Smooth muscle cell (in vitro differentiated cells): ENCODE results near the gene AGPAT3. TPM values are rescaled to one million over a fixed set of nuclear protein-coding genes. Genes with fewer than 3 reads are reported as not detected.

Experiments
- DNase-seq: peaks from one replicate; lab custom pipeline; 2025; ENCODE audit not compliant: unreplicated experiment; lab: John Stamatoyannopoulos, UW
- H2AFZ ChIP-seq: fragments of 200-600 bp; sonication (generic); 2 replicates; pipeline ENCODE4 v1.6.0; 2016; ENCODE audit warnings: antibody characterized with exemption, low read depth, mild to moderate bottlenecking
- H3F3A ChIP-seq: fragments of 200-600 bp; sonication (generic); 2 replicates; pipeline ENCODE4 v1.6.0; 2017; ENCODE audit warnings: antibody characterized with exemption, low read depth
- H3K27ac ChIP-seq: fragments of 200-600 bp; sonication (generic); 2 replicates; pipeline ENCODE4 v1.5.1; 2016; ENCODE audit warnings: low read depth, mild to moderate bottlenecking
- H3K27me3 ChIP-seq: fragments of 200-600 bp; sonication (generic); 2 replicates; pipeline ENCODE4 v1.6.1; 2016; ENCODE audit warnings: low read depth, mild to moderate bottlenecking
- H3K36me3 ChIP-seq: fragments of 200-600 bp; sonication (generic); 2 replicates; pipeline ENCODE4 v1.5.1; 2016; ENCODE audit warnings: low read depth
- H3K4me1 ChIP-seq: fragments of 200-600 bp; sonication (generic); 2 replicates; pipeline ENCODE4 v1.5.1; 2016; ENCODE audit warnings: low read depth
- H3K4me2 ChIP-seq: fragments of 200-600 bp; sonication (generic); 2 replicates; pipeline ENCODE4 v1.6.0; 2016; ENCODE audit warnings: mild to moderate bottlenecking
- H3K4me3 ChIP-seq: fragments of 200-600 bp; sonication (generic); 2 replicates; pipeline ENCODE4 v1.5.1; 2016; ENCODE audit warnings: mild to moderate bottlenecking
- H3K79me2 ChIP-seq: fragments of 200-600 bp; sonication (generic); 2 replicates; pipeline ENCODE4 v1.6.0; 2016; ENCODE audit warnings: low read depth, mild to moderate bottlenecking
- H3K9ac ChIP-seq: fragments of 200-600 bp; sonication (generic); 2 replicates; pipeline ENCODE4 v1.6.0; 2016; ENCODE audit warnings: low read depth
- H3K9me3 ChIP-seq: fragments of 200-600 bp; sonication (generic); replicated peaks from 2 replicates; pipeline ENCODE4 v1.5.1; 2016; ENCODE audit warnings: low read depth
- H4K20me1 ChIP-seq: fragments of 200-600 bp; sonication (generic); 2 replicates; pipeline ENCODE4 v1.6.0; 2016; ENCODE audit warnings: low read depth
- CTCF ChIP-seq: fragments of 200-600 bp; sonication (generic); IDR thresholded peaks from 2 replicates; pipeline ENCODE4 v1.5.1; 2017; ENCODE audit warnings: borderline replicate concordance, mild to moderate bottlenecking, antibody characterized with exemption; ENCODE audit not compliant: insufficient read depth, poor library complexity, severe bottlenecking
- WGBS: methylation state at CpG from one replicate; pipeline ENCODE4 v1.1.7; 2016; ENCODE audit warnings: low lambda C conversion rate; 5-methylcytosine and 5-hydroxymethylcytosine counted together
- polyA plus RNA-seq: library from polyadenylated mRNA; unstranded; fragments of >200 nt; fragmentation: Nextera tagmentation; extraction: Ambion mirVana; gene quantifications from 2 replicates; pipeline ENCODE4 v1.2.1, GENCODE V29; 2016
- total RNA-seq: library from RNA; depleted of rRNA; stranded (reverse); fragments of >200 nt; gene quantifications from 2 replicates; pipeline ENCODE4 v1.2.3, GENCODE V29; 2014

The AGPAT3 gene
- total and polyA plus RNA-seq, 2 experiments from 2014 or later = 10.9 to 17.2 TPM

GRCh38 chr21:43892334-43892733 lies 27.3 kb downstream of the AGPAT3 start:
- no peak for DNase-seq
- no peaks in the 10 kb centered on the region for H3K27me3 ChIP-seq
- no peaks in the 10 kb centered on the region for H3K9me3 ChIP-seq
- H3K9ac ChIP-seq = no peak overlapping the region
- no peaks in the 10 kb centered on the region for H3K36me3 ChIP-seq
- H3K4me1 ChIP-seq = no peaks in the 10 kb centered on the region
- no peak overlapping the region for H3K4me3 ChIP-seq
- 92% methylated on average over 3 of the region's 3 CpGs for WGBS
- peaks cover 48% of the 10 kb centered on the region for H3K79me2 ChIP-seq
- no peak for TF ChIP-seq CTCF
- H2AFZ ChIP-seq = no peak overlapping the region
- H3K27ac ChIP-seq = no peak overlapping the region
- no peaks in the 10 kb centered on the region for H3F3A ChIP-seq
- H3K4me2 ChIP-seq = no peak overlapping the region
- H4K20me1 ChIP-seq = peaks cover 45% of the 10 kb centered on the region

GRCh38 chr21:43892984-43893535 lies 28.0 kb downstream of the AGPAT3 start:
- Histone ChIP-seq H3K9ac (no peak overlapping the region), H3K4me1 (no peaks in the 10 kb centered on the region), H3F3A (no peaks in the 10 kb centered on the region), H4K20me1 (peaks cover 40% of the 10 kb centered on the region), H3K27ac (no peak overlapping the region), H3K9me3 (no peaks in the 10 kb centered on the region), H3K4me2 (no peak overlapping the region), H2AFZ (no peak overlapping the region), H3K36me3 (no peaks in the 10 kb centered on the region), H3K27me3 (no peaks in the 10 kb centered on the region), H3K79me2 (peaks cover 49% of the 10 kb centered on the region), H3K4me3 (no peak overlapping the region)
- no peak for DNase-seq
- WGBS = 96% methylated on average over 5 of the region's 5 CpGs
- no peak for TF ChIP-seq CTCF

DNA sequence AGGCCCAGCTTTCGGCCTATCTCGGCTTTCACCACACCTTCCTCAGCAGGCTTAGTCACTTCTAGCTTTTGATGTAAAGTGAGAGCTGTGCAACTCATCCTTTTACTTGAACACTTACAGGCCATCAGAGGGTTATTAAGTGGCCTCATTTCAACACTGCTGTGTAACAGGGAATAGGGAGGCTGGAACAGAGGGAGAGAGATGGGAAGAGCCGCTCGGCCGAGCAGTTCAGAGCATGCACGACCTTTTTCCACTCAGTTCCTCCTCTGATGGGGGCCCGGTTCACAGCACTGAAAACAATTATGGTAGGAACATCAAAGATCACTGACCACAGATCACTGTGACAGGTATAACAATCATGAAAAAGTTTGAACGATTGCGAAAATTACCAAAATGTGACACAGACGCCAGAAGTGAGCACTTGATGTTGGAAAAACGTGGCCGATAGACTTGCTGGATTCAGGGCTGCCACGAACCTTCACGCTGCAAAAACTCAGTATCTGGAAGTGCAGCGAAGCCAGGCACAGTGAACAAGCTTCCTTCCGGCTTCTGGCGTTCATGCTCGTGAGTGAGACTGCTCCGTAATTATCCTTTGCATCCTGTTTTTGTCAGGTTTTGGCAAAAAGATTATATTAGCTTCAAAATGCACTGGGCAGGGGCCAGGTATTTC lies 28.6 kb downstream of the AGPAT3 start:
- no peak overlapping the region for H3K9ac ChIP-seq
- peaks cover 49% of the 10 kb centered on the region for H3K79me2 ChIP-seq
- no peak overlapping the region for H3K27ac ChIP-seq
- peaks cover 36% of the 10 kb centered on the region for H4K20me1 ChIP-seq
- H2AFZ ChIP-seq = no peak overlapping the region
- no peaks in the 10 kb centered on the region for H3K27me3 ChIP-seq
- no peak for TF ChIP-seq CTCF
- 92% methylated on average over 19 of the region's 19 CpGs for WGBS
- DNase-seq = no peak
- H3K4me3 ChIP-seq = no peak overlapping the region
- H3K4me1 ChIP-seq = no peaks in the 10 kb centered on the region
- H3K9me3 ChIP-seq = no peaks in the 10 kb centered on the region
- H3K4me2 ChIP-seq = no peak overlapping the region
- no peaks in the 10 kb centered on the region for H3F3A ChIP-seq
- no peaks in the 10 kb centered on the region for H3K36me3 ChIP-seq

DNA sequence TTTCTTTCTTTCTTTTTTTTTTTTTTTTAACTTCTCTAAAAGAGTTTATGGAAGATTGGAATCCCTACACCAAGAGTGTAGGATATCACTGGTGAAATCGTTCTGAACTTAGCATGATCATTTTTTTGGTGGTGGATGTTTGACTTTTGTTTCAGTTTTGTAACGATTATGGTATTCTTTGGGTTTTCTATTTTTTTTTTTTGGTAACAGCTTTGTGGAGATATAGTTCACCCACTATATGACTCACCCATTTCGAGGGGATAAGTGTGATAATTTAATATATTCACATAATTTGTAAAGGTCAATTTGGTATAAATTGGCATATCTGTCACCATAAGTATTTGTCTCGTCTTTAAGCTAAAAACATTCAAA lies 29.2 kb downstream of the AGPAT3 start:
- H3F3A ChIP-seq = no peaks in the 10 kb centered on the region
- H3K79me2 ChIP-seq = peaks cover 52% of the 10 kb centered on the region

More for the DNA sequence above, 29.2 kb downstream of the AGPAT3 start:
- no peaks in the 10 kb centered on the region for H3K4me1 ChIP-seq
- H4K20me1 ChIP-seq = peaks cover 40% of the 10 kb centered on the region
- H3K36me3 ChIP-seq = no peaks in the 10 kb centered on the region
- no peak for TF ChIP-seq CTCF
- H3K9me3 ChIP-seq = no peaks in the 10 kb centered on the region
- H3K4me3 ChIP-seq = no peak overlapping the region
- no peak overlapping the region for H2AFZ ChIP-seq
- no peak overlapping the region for H3K27ac ChIP-seq
- DNase-seq = no peak
- no peaks in the 10 kb centered on the region for H3K27me3 ChIP-seq
- no peak overlapping the region for H3K9ac ChIP-seq
- 98% methylated on average over 4 of the region's 4 CpGs for WGBS
- no peak overlapping the region for H3K4me2 ChIP-seq
